Nephron progenitor cell (in vitro differentiated cells): ENCODE results near the gene SP1.
A peak's percentile ranks its signal among the peaks of the same experiment; 100 is the strongest.
"Not testable (repeated sequence)": the region's sequence is repeated elsewhere in the genome, so short reads cannot be mapped to it uniquely, and the experiment has no call there.

Experiments used
- DNase-seq: peaks from one replicate; pipeline ENCODE4 v3.0.0; 2021
- H3K27ac Mint-ChIP-seq: 2 replicates; pipeline ENCODE4 v1.8.0; 2021; ENCODE audit warnings: mild to moderate bottlenecking, moderate library complexity, mixed read lengths
- H3K27me3 Mint-ChIP-seq: 2 replicates; pipeline ENCODE4 v1.8.0; 2021; ENCODE audit warnings: mild to moderate bottlenecking, low read depth, mixed read lengths; ENCODE audit not compliant: poor library complexity
- H3K36me3 Mint-ChIP-seq: 2 replicates; pipeline ENCODE4 v1.8.0; 2021; ENCODE audit warnings: low read depth, mixed read lengths
- H3K4me1 Mint-ChIP-seq: 2 replicates; pipeline ENCODE4 v1.8.0; 2021; ENCODE audit warnings: mixed read lengths
- H3K4me3 Mint-ChIP-seq: 2 replicates; pipeline ENCODE4 v1.8.0; 2021; ENCODE audit warnings: mild to moderate bottlenecking, moderate library complexity, mixed read lengths
- H3K9me3 Mint-ChIP-seq: 2 replicates; pipeline ENCODE4 v1.8.0; 2021; ENCODE audit warnings: mild to moderate bottlenecking, moderate library complexity, mixed read lengths
- CTCF ChIP-seq: fragments of 200-600 bp; sonication (generic); IDR thresholded peaks from 2 replicates; pipeline ENCODE4 v1.5.0; 2021; ENCODE audit warnings: antibody characterized with exemption

Gene SP1

GRCh38 chr12:53418221-53418620 lies 38.2 kb downstream of the SP1 start:
- peaks cover 4% of the 10 kb centered on the region for H3K36me3 Mint-ChIP-seq
- H3K9me3 Mint-ChIP-seq: no peaks in the 10 kb centered on the region
- peaks cover 50% of the 10 kb centered on the region for H3K4me1 Mint-ChIP-seq
- no peak for DNase-seq
- TF ChIP-seq CTCF: no peak
- H3K27ac Mint-ChIP-seq: no peak overlapping the region
- H3K27me3 Mint-ChIP-seq: no peaks in the 10 kb centered on the region
- no peak overlapping the region for H3K4me3 Mint-ChIP-seq

GRCh38 chr12:53419756-53420155 lies 39.8 kb downstream of the SP1 start:
- H3K36me3 Mint-ChIP-seq: no peaks in the 10 kb centered on the region
- H3K27ac Mint-ChIP-seq: peak overlapping the region; percentile 73
- DNase-seq: no peak
- no peak overlapping the region for H3K4me3 Mint-ChIP-seq
- peaks cover 57% of the 10 kb centered on the region for H3K4me1 Mint-ChIP-seq
- no peaks in the 10 kb centered on the region for H3K27me3 Mint-ChIP-seq
- TF ChIP-seq CTCF: no peak
- H3K9me3 Mint-ChIP-seq: no peaks in the 10 kb centered on the region

GRCh38 chr12:53422247-53422646 lies 42.3 kb downstream of the SP1 start:
- peaks cover 65% of the 10 kb centered on the region for H3K4me1 Mint-ChIP-seq
- not testable (repeated sequence) for DNase-seq, H3K27me3 Mint-ChIP-seq, H3K36me3 Mint-ChIP-seq, H3K27ac Mint-ChIP-seq, H3K4me3 Mint-ChIP-seq, H3K9me3 Mint-ChIP-seq

- Mint-ChIP-seq H3K27ac (peak within 1 kb of the TSS; percentile 93), H3K4me3 (peak within 1 kb of the TSS; percentile 48), H3K36me3 (no peaks in the 10 kb centered on the region), H3K4me1 (peaks cover 76% of the 10 kb centered on the region), H3K27me3 (no peaks in the 10 kb centered on the region), H3K9me3 (no peaks in the 10 kb centered on the region)
- no peak for TF ChIP-seq CTCF
- no peak for DNase-seq
These were observed 43.6 kb downstream of the SP1 start, which contains the start of gene AMHR2 for GRCh38 chr12:53423597-53423996. Gene AMHR2 (plus strand): TSS chr12:53423855. CDS start chr12:53423935, 80 bp downstream.

- no peak for DNase-seq
- Mint-ChIP-seq H3K36me3 (no peaks in the 10 kb centered on the region), H3K4me1 (peaks cover 65% of the 10 kb centered on the region), H3K27me3 (no peaks in the 10 kb centered on the region), H3K4me3 (peak overlapping the region; percentile 22), H3K27ac (no peak overlapping the region), H3K9me3 (no peaks in the 10 kb centered on the region)
- no peak for TF ChIP-seq CTCF
These were observed 44.9 kb downstream of the SP1 start for GRCh38 chr12:53424626-53425514.

- Mint-ChIP-seq H3K36me3 (no peaks in the 10 kb centered on the region), H3K4me1 (peaks cover 61% of the 10 kb centered on the region), H3K9me3 (no peaks in the 10 kb centered on the region), H3K27ac (no peak overlapping the region), H3K4me3 (no peak overlapping the region), H3K27me3 (no peaks in the 10 kb centered on the region)
- TF ChIP-seq CTCF: no peak
- no peak for DNase-seq
These were observed 45.7 kb downstream of the SP1 start for GRCh38 chr12:53425515-53426150.
